Measurements from ENCODE around the gene PAK4. TPM values are rescaled to one million over a fixed set of nuclear protein-coding genes. Genes with fewer than 3 reads are reported as not detected.

PAK4 gene
- total RNA-seq, 1 experiment from 2014 or later, result 63.1 TPM

- H2BK20ac ChIP-seq (ENCODE audit: low read depth, low read length, poor library complexity, severe bottlenecking), result no peak overlapping the region
- no peaks in the 10 kb centered on the region for H4K20me1 ChIP-seq (ENCODE audit: control insufficient read depth, insufficient read depth, insufficient read length)
- WGBS (ENCODE audit: extremely low coverage, insufficient read length, low lambda C conversion rate), result no CpG with 5 or more reads among the region's 3 CpGs
- H3K23ac ChIP-seq (ENCODE audit: insufficient read length, low read depth, low read length), result no peak overlapping the region
- H3K79me1 ChIP-seq (ENCODE audit: insufficient read depth, low read depth, low read length, poor library complexity, severe bottlenecking), result no peaks in the 10 kb centered on the region
- no peak overlapping the region for H3K14ac ChIP-seq (ENCODE audit: insufficient read depth, low read length)
- DNase-seq, result no peak
- Mint-ChIP-seq H3K4me3 (0 out of 5 replicates have a peak overlapping the region, but pooled peaks of 1 of the 2 experiments have one; percentile 26), H3K36me3 (ENCODE audit: insufficient read depth in 1 of 3, low read depth in 3 of 3) (no peaks in the 10 kb centered on the region), H3K27ac (peak overlapping the region in 1 of 3 experiments; percentile 86; a peak in 2 of 7 replicates), H3K4me1 (peaks cover 8 to 30% of the 10 kb centered on the region in 2 experiments), H3K27me3 (ENCODE audit: low read depth) (peaks cover 64% of the 10 kb centered on the region), H3K9me3 (no peaks in the 10 kb centered on the region; a peak in 1 of 5 replicates)
- no peak overlapping the region for H2BK15ac ChIP-seq (ENCODE audit: low read depth, low read length)
- no peak overlapping the region for H3K56ac ChIP-seq (ENCODE audit: insufficient read length, low read depth, low read length)
- H3K9me3 ChIP-seq (ENCODE audit: control insufficient read depth, low read depth, low read length), result no peaks in the 10 kb centered on the region
- H2AK5ac ChIP-seq (ENCODE audit: insufficient read length, low read length), result no peak overlapping the region
- no peak overlapping the region for H2BK12ac ChIP-seq (ENCODE audit: insufficient read length, low read depth, low read length)
- no peak overlapping the region for H2AFZ ChIP-seq (ENCODE audit: low read length)
- no peak overlapping the region for H3K4ac ChIP-seq (ENCODE audit: low read depth, low read length)
- H3K27me3 ChIP-seq (ENCODE audit: insufficient read depth, low read length), result peaks cover 7% of the 10 kb centered on the region; the same call in 1 of the 2 replicates
- H3K9ac ChIP-seq (ENCODE audit: extremely low read depth, insufficient read length, low read length), result no peak overlapping the region
- no peak for TF ChIP-seq CTCF (conservative IDR thresholded peaks at IDR 0.05)
- no peak overlapping the region for H3T11ph ChIP-seq (ENCODE audit: low read length)
- no peak overlapping the region for H3K18ac ChIP-seq (ENCODE audit: insufficient read length, low read depth, low read length)
- no peak overlapping the region for H2BK120ac ChIP-seq (ENCODE audit: low read depth, low read length, poor library complexity, severe bottlenecking)
- H2BK5ac ChIP-seq (ENCODE audit: insufficient read length, low read length), result no peak overlapping the region
- no peak overlapping the region for H3K27ac ChIP-seq (ENCODE audit: insufficient read length, low read depth, low read length)
- H4K91ac ChIP-seq (ENCODE audit: insufficient read length, low read depth, low read length), result no peak overlapping the region
- no peaks in the 10 kb centered on the region for H3K4me1 ChIP-seq (ENCODE audit: insufficient read depth, low read length)
- no peak overlapping the region for H4K8ac ChIP-seq (replicated peaks; ENCODE audit: insufficient read length, low read depth, low read length)
- no peak overlapping the region for H3K4me2 ChIP-seq (ENCODE audit: insufficient read depth, insufficient read length, low read length)
- H3K23me2 ChIP-seq (ENCODE audit: insufficient read length, low read depth, low read length, poor library complexity, severe bottlenecking), result peaks cover 7% of the 10 kb centered on the region
- no peaks in the 10 kb centered on the region for H3K79me2 ChIP-seq (ENCODE audit: insufficient read depth, low read length)
- H4K5ac ChIP-seq (ENCODE audit: insufficient read length, low read depth, low read length), result no peak overlapping the region
Observed at GRCh38 chr19:39200803-39201115, 75.2 kb downstream of the PAK4 start.

Measured in H9 (cell line).